Spleen (tissue), 11 donors: ENCODE measurements around the gene ALG5. TPM values are rescaled to one million over a fixed set of nuclear protein-coding genes. Genes with fewer than 3 reads are reported as not detected.

Source experiments
- DNase-seq: peaks from one replicate; pipeline ENCODE4 v3.0.0-alpha.2; 2020
- H3K27ac ChIP-seq, 8 donors: fragments of 200-600 bp; sonication (generic) in 7 of 8; 1 replicate in 4 of 8; 2 replicates in 4 of 8; pipeline versions ENCODE4 v1.5.0 to v1.8.0; 2016 to 2021; ENCODE audit warnings: inconsistent platforms in 4 of 8, mild to moderate bottlenecking in 4 of 8, moderate library complexity in 1 of 8
- H3K27me3 ChIP-seq, 7 donors: fragments of 200-600 bp; sonication (generic) in 6 of 7; replicated peaks in 1 of 7; 1 replicate in 4 of 7; 2 replicates in 3 of 7; pipeline versions ENCODE4 v1.5.0 to v1.8.0; 2016 to 2021; ENCODE audit warnings: inconsistent platforms in 3 of 7, mild to moderate bottlenecking in 1 of 7
- H3K36me3 ChIP-seq, 6 donors: fragments of 200-600 bp; sonication (generic) in 5 of 6; 1 replicate in 4 of 6; 2 replicates in 2 of 6; pipeline versions ENCODE4 v1.5.0 to v1.8.0; 2016 to 2021; ENCODE audit warnings: inconsistent platforms in 2 of 6
- H3K4me1 ChIP-seq, 6 donors: fragments of 200-600 bp; sonication (generic) in 5 of 6; 1 replicate in 3 of 6; 2 replicates in 3 of 6; pipeline versions ENCODE4 v1.5.0 to v1.8.0; 2016 to 2021; ENCODE audit warnings: inconsistent platforms in 3 of 6
- H3K4me3 ChIP-seq, 8 donors: fragments of 200-600 bp; sonication (generic) in 7 of 8; 1 replicate in 4 of 8; 2 replicates in 4 of 8; pipeline versions ENCODE4 v1.5.0 to v1.8.0; 2016 to 2021; ENCODE audit warnings: inconsistent platforms in 4 of 8, mild to moderate bottlenecking in 4 of 8, moderate library complexity in 2 of 8
- H3K9me3 ChIP-seq, 8 donors: fragments of 200-600 bp; sonication (generic) in 7 of 8; 1 replicate in 4 of 8; 2 replicates in 4 of 8; pipeline versions ENCODE4 v1.5.0 to v1.8.0; 2016 to 2021; ENCODE audit warnings: inconsistent platforms in 4 of 8
- CTCF ChIP-seq, 11 experiments: fragments of 200-600 bp in 7 of 11; fragments of 450-650 bp in 4 of 11; sonication (generic) in 4 of 11; IDR thresholded peaks in 8 of 11; conservative IDR thresholded peaks in 3 of 11; 1 replicate in 7 of 11; 2 replicates in 4 of 11; pipeline versions ENCODE4 v1.4.0 to v1.8.0; 2016 to 2021; ENCODE audit warnings: antibody characterized with exemption in 11 of 11, inconsistent platforms in 4 of 11, mild to moderate bottlenecking in 1 of 11
- POLR2A ChIP-seq, 3 donors: fragments of 450-650 bp; IDR thresholded peaks; one replicate each; pipeline ENCODE4 v1.5.1; 2017; ENCODE audit warnings: antibody characterized with exemption in 3 of 3, mild to moderate bottlenecking in 1 of 3
- POLR2AphosphoS5 ChIP-seq, 3 donors: sonication (generic); formaldehyde crosslinking; IDR thresholded peaks; one replicate each; pipeline ENCODE4 v1.5.1; 2017; ENCODE audit warnings: antibody characterized with exemption in 3 of 3
- whole genome bisulfite sequencing, 5 donors: extraction: QIAGEN DNeasy Blood & Tissue Kit in 3 of 5; methylation state at CpG; one replicate each; pipeline versions ENCODE4 v1.1.5 to v1.1.7; 2013 to 2018; 5-methylcytosine and 5-hydroxymethylcytosine counted together
- intact Hi-C: fragments of 100-400 bp; cut with DNase I; formaldehyde crosslinking; loops from one replicate; pipeline ENCODE4 v1.15.0; 2023; ENCODE audit warnings: low total_unique reads
- polyA plus RNA-seq, 3 donors: library from polyadenylated mRNA; stranded (reverse); fragments of 200-250 nt; gene quantifications; one replicate each; pipeline ENCODE4 v1.2.1, GENCODE V29; 2013
- total RNA-seq, 7 donors: library from RNA; depleted of rRNA in 3 of 7; stranded (reverse); fragments of >200 nt in 3 of 7; fragmentation: NEBNext Ultra II Directional in 4 of 7; extraction: Animal tissue kit (Norgen Biotek cat#: 25700) in 4 of 7; gene quantifications; one replicate each; pipeline versions ENCODE4 v1.1.0 to v1.2.1, GENCODE V29; 2016 to 2021
- donor health status: healthy with polysubstance abuse.
- donor health status: DM: no; HTN: no; CAD: no; lungs with moderate emphysema.
- donor health status: DM: no; HTN: no; CAD: no.
- donor health status: Bipolar disorder and iron deficiency.
- donor health status: healthy.
- donor health status: DM: no; HTN: no; CAD: no.
- donor health status: DM: yes; HTN: yes; CAD: no.

The ALG5 gene
- total and polyA plus RNA-seq, 10 donors, result 20.8 to 36.8 (median 25.0) TPM

- no peak for DNase-seq
- WGBS, 5 donors, result 93 to 98% (median 97%) methylated on average over 4 of the region's 4 CpGs
- H3K4me1 ChIP-seq, result no peaks in the 10 kb centered on the region
Observed at GRCh38 chr13:36966404-36966803, 32.7 kb downstream of the ALG5 start.

GRCh38 chr13:36965767-36966166 is 33.4 kb downstream of the ALG5 start:
- Histone ChIP-seq H3K27me3 (no peaks in the 10 kb centered on the region), H3K9me3 (no peaks in the 10 kb centered on the region), H3K4me1 (no peaks in the 10 kb centered on the region), H3K4me3 (no peak overlapping the region), H3K27ac (no peak overlapping the region), H3K36me3 (peaks cover 0 to 100% (median 73%) of the 10 kb centered on the region in 6 donors)
- WGBS, 5 donors, result 70 to 92% (median 89%) methylated on average over 2 of the region's 2 CpGs
- DNase-seq, result no peak
- intact Hi-C loops, result no loop called here
- TF ChIP-seq POLR2A (IDR thresholded peaks at IDR 0.05) (no peak), CTCF (IDR thresholded peaks at IDR 0.05 in 8 of 11, conservative IDR thresholded peaks at IDR 0.05 in 3 of 11) (no peak), POLR2AphosphoS5 (IDR thresholded peaks at IDR 0.05) (no peak)

More at GRCh38 chr13:36966404-36966803, 32.7 kb downstream of the ALG5 start:
- Histone ChIP-seq H3K36me3 (peaks cover 0 to 100% (median 74%) of the 10 kb centered on the region in 6 donors), H3K4me3 (no peak overlapping the region), H3K27me3 (no peaks in the 10 kb centered on the region), H3K27ac (no peak overlapping the region), H3K9me3 (no peaks in the 10 kb centered on the region)
- intact Hi-C loops, result no loop called here
- TF ChIP-seq POLR2A (IDR thresholded peaks at IDR 0.05) (no peak), CTCF (IDR thresholded peaks at IDR 0.05 in 8 of 11, conservative IDR thresholded peaks at IDR 0.05 in 3 of 11) (no peak), POLR2AphosphoS5 (IDR thresholded peaks at IDR 0.05) (no peak)

GRCh38 chr13:36959456-36960116 is 39.6 kb downstream of the ALG5 start:
- Histone ChIP-seq H3K4me3 (no peak overlapping the region), H3K4me1 (no peaks in the 10 kb centered on the region), H3K36me3 (peaks cover 0 to 98% (median 36%) of the 10 kb centered on the region in 6 donors), H3K27ac (no peak overlapping the region), H3K27me3 (no peaks in the 10 kb centered on the region), H3K9me3 (no peaks in the 10 kb centered on the region)
- TF ChIP-seq CTCF (IDR thresholded peaks at IDR 0.05 in 8 of 11, conservative IDR thresholded peaks at IDR 0.05 in 3 of 11) (no peak), POLR2A (IDR thresholded peaks at IDR 0.05) (no peak), POLR2AphosphoS5 (IDR thresholded peaks at IDR 0.05) (no peak)
- intact Hi-C loops, result no loop called here
- no peak for DNase-seq
- 92 to 99% (median 98%) methylated on average over 2 of the region's 2 CpGs for WGBS, 5 donors

GRCh38 chr13:36954542-36954941 is 44.6 kb downstream of the ALG5 start:
- Histone ChIP-seq H3K27me3 (no peaks in the 10 kb centered on the region), H3K9me3 (no peaks in the 10 kb centered on the region), H3K27ac (no peak overlapping the region), H3K4me3 (no peak overlapping the region), H3K4me1 (no peaks in the 10 kb centered on the region), H3K36me3 (peaks cover 0 to 98% (median 30%) of the 10 kb centered on the region in 6 donors)
- intact Hi-C loops, result no loop called here
- no peak for DNase-seq
- TF ChIP-seq POLR2AphosphoS5 (IDR thresholded peaks at IDR 0.05) (no peak), POLR2A (IDR thresholded peaks at IDR 0.05) (no peak)
